SJSA1 (cell line): ENCODE data around the gene RAP1GAP2. TPM values are rescaled to one million over a fixed set of nuclear protein-coding genes. Genes with fewer than 3 reads are reported as not detected.
A peak's percentile ranks its signal among the peaks of the same experiment; 100 is the strongest.
"Not testable (repeated sequence)": the region's sequence is repeated elsewhere in the genome, so short reads cannot be mapped to it uniquely, and the experiment has no call there.

Experiments used
- DNase-seq, 2 experiments: peaks; one replicate each; pipeline ENCODE4 v3.0.0-alpha.2; 2015 to 2020; ENCODE audit warnings: low spot score in 2 of 2, low read depth in 1 of 2
- H3K27ac ChIP-seq: fragments of 250-450 bp; sonication (Bioruptor Pico); 2 replicates; pipeline ENCODE4 v1.5.1; 2020; ENCODE audit warnings: mild to moderate bottlenecking, moderate library complexity
- H3K27me3 ChIP-seq: fragments of 250-450 bp; sonication (Bioruptor Pico); replicated peaks from 2 replicates; pipeline ENCODE4 v1.5.1; 2020; ENCODE audit warnings: mild to moderate bottlenecking, moderate library complexity
- H3K36me3 ChIP-seq: fragments of 250-450 bp; sonication (Bioruptor Pico); 2 replicates; pipeline ENCODE4 v1.5.1; 2020; ENCODE audit warnings: mild to moderate bottlenecking
- H3K4me1 ChIP-seq: fragments of 250-450 bp; sonication (Bioruptor Pico); replicated peaks from 2 replicates; pipeline ENCODE4 v1.6.1; 2021; ENCODE audit warnings: mild to moderate bottlenecking
- H3K4me3 ChIP-seq: fragments of 250-450 bp; sonication (Bioruptor Pico); 2 replicates; pipeline ENCODE4 v1.5.1; 2020; ENCODE audit warnings: mild to moderate bottlenecking
- H3K9me3 ChIP-seq: fragments of 250-450 bp; sonication (Bioruptor Pico); replicated peaks from 2 replicates; pipeline ENCODE4 v1.5.1; 2020; ENCODE audit warnings: mild to moderate bottlenecking
- total RNA-seq: library from RNA; depleted of rRNA; stranded (reverse); fragments of >200 nt; shearing (Covaris generic); gene quantifications from 2 replicates; pipeline ENCODE4 v1.2.3, GENCODE V29; 2014

The RAP1GAP2 gene
- total RNA-seq, 1 experiment from 2014 or later, result 2.9 TPM

GRCh38 chr17:2779545-2779944, 16.7 kb upstream of the RAP1GAP2 start:
- Histone ChIP-seq H3K9me3 (no peaks in the 10 kb centered on the region), H3K27me3 (peaks cover 21% of the 10 kb centered on the region), H3K27ac (no peak overlapping the region), H3K36me3 (no peaks in the 10 kb centered on the region), H3K4me1 (no peaks in the 10 kb centered on the region), H3K4me3 (no peak overlapping the region)
- DNase-seq, result no peak

DNA sequence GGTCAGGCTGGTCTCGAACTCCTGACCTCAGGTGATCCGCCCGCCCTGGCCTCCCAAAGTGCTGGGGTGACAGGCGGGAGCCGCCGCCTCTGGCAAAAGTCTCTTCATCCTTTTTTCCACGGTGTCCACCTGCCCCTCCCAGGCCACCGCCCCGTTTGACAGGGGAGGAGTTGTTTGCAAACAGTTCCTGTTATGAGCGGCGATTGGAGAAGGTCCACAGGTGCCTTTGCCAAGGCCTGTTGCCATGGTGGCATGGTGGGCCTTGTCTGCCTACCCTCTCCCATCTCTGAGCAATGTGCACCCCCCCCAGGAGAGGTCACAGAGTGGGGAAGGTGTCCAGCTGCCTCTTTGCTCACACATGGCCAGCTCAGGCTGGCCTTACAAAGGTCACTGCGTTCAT, 16.0 kb upstream of the RAP1GAP2 start:
- Histone ChIP-seq H3K27me3 (peaks cover 18% of the 10 kb centered on the region), H3K36me3 (no peaks in the 10 kb centered on the region), H3K9me3 (no peaks in the 10 kb centered on the region), H3K27ac (no peak overlapping the region), H3K4me3 (no peak overlapping the region), H3K4me1 (no peaks in the 10 kb centered on the region)
- no peak for DNase-seq

GRCh38 chr17:2780931-2781454, 15.2 kb upstream of the RAP1GAP2 start:
- no peaks in the 10 kb centered on the region for H3K9me3 ChIP-seq
- H3K4me1 ChIP-seq, result no peaks in the 10 kb centered on the region
- peaks cover 14% of the 10 kb centered on the region for H3K27me3 ChIP-seq
- no peaks in the 10 kb centered on the region for H3K36me3 ChIP-seq
- no peak for DNase-seq
- no peak overlapping the region for H3K27ac ChIP-seq
- H3K4me3 ChIP-seq, result no peak overlapping the region

DNA sequence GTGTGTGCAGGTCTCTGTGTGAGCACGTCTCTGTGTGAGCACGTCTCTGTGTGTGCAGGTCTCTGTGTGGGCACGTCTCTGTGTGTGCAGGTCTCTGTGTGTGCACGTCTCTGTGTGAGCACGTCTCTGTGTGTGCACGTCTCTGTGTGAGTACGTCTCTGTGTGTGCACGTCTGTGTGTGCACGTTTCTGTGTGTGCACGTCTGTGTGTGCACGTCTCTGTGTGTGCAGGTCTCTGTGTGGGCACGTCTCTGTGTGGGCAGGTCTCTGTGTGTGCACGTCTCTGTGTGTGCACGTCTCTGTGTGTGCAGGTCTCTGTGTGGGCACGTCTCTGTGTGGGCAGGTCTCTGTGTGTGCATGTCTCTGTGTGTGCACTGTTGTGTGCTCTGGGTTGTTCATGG, 14.6 kb upstream of the RAP1GAP2 start:
- not testable (repeated sequence) for H3K27me3 ChIP-seq, H3K36me3 ChIP-seq, DNase-seq, H3K9me3 ChIP-seq, H3K4me1 ChIP-seq, H3K4me3 ChIP-seq, H3K27ac ChIP-seq

DNA sequence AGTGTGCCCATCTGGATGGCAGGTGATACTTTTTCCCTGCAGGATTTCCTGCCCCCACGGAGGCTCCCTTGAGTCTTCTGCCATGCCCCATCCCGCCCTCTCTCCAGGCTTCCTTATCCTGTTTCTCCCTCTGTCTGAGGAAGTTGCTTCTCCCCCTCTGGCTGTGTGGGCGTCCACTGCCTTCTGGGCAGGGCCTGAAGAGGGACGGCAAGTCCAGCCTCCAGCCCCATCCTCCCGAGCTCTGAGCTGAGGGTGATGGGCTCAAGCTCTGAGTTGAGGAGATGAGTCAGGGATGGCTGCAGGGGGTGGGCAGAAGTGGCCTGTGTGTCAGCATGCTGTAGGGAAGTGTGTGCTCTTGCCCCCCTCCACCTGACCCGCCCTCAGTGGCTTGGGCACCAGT, 14.2 kb upstream of the RAP1GAP2 start:
- no peak for DNase-seq
- Histone ChIP-seq H3K27me3 (peaks cover 6% of the 10 kb centered on the region), H3K36me3 (no peaks in the 10 kb centered on the region), H3K4me3 (no peak overlapping the region), H3K27ac (no peak overlapping the region), H3K4me1 (no peaks in the 10 kb centered on the region), H3K9me3 (no peaks in the 10 kb centered on the region)

DNA sequence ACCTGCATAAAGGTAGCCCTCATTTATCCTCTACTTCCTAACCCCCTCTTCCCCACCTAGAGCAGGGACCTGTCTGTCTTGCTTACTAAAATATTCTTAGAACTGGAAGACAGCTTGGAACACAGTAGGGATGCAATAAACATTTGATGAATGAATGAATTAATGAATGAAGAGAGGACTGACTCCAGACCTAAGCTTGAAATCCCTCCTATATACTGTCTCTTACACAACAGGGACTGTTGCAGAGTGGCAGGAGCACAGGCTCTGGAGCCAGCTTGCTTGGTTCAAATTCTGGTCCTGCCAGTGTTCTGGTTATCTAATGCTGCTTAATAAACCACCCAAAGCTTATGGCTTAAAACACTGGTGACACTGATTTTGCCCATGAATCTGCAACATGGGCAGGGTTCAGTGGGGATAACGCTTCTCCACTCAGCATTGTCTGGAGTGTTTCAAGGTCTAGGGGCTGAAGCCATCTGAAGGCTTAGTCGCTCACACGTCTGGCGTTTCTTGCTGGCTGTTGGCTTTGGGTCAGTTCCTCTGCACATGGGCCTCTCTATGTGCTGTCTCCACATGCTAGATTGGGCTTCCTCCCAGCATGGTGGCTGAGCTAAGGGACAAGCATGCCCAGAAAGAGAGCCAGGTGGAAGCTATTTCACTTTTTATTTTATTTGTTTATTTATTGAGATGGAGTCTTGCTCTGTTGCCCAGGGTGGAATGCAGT, 12.8 kb upstream of the RAP1GAP2 start:
- no peaks in the 10 kb centered on the region for H3K4me1 ChIP-seq
- no peaks in the 10 kb centered on the region for H3K9me3 ChIP-seq
- H3K27me3 ChIP-seq, result peaks cover under 1% of the 10 kb centered on the region; the same call in 1 of the 2 replicates
- no peak for DNase-seq
- no peak overlapping the region for H3K4me3 ChIP-seq
- H3K36me3 ChIP-seq, result no peaks in the 10 kb centered on the region
- no peak overlapping the region for H3K27ac ChIP-seq

DNA sequence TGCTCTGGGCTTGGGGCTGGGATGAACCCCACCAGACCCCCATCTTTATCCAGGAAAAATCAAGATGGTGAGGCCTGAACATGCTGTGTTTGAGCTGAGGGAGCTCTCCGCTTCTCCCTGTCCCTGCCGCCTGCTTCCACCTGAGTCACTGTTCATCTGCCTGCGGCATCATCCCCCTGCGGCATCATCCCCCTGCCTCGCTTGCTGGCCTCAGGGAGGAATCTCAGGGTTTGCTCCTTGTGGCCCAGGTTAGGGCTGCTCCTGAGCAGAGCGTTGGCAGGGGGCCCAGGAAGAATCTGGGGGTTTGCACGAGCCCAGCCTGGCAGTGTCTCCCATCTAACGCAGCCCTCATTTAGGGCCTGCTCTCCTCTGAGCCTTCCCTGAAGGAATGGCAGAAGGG, 11.4 kb upstream of the RAP1GAP2 start:
- H3K36me3 ChIP-seq, result no peaks in the 10 kb centered on the region
- DNase-seq, result no peak
- peaks cover 5% of the 10 kb centered on the region; the same call in 1 of the 2 replicates for H3K27me3 ChIP-seq
- no peaks in the 10 kb centered on the region for H3K9me3 ChIP-seq
- no peak overlapping the region for H3K4me3 ChIP-seq
- no peaks in the 10 kb centered on the region for H3K4me1 ChIP-seq
- no peak overlapping the region for H3K27ac ChIP-seq

DNA sequence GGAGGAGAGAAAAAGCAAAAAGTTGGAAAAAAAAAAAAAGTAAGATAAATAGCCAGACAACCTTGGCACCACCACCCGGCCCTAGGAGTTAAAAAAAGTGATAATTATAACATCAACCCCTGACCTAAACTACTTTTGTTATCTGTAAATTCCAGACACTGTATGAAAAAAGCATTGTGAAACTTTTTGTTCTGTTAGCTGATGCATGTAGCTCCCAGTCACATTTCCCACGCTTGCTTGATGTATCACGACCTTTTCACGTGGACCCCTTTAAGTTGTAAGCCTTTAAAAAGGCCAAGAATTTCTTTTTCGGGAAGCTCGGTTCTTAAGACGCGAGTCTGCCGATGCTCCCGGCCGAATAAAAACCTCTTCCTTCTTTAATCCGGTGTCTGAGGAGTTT, 10.9 kb upstream of the RAP1GAP2 start:
- not testable (repeated sequence) for H3K27ac ChIP-seq, H3K9me3 ChIP-seq, H3K4me3 ChIP-seq, DNase-seq, H3K4me1 ChIP-seq, H3K36me3 ChIP-seq, H3K27me3 ChIP-seq

- Histone ChIP-seq H3K4me1 (no peaks in the 10 kb centered on the region), H3K36me3 (no peaks in the 10 kb centered on the region), H3K27ac (no peak overlapping the region), H3K27me3 (peaks cover 12% of the 10 kb centered on the region; the same call in 1 of the 2 replicates), H3K4me3 (no peak overlapping the region), H3K9me3 (no peaks in the 10 kb centered on the region)
- DNase-seq, result peak; percentile 81 to 83
Observed at GRCh38 chr17:2786176-2786881, 9.9 kb upstream of the RAP1GAP2 start.

- H3K4me1 ChIP-seq, result no peaks in the 10 kb centered on the region
- no peak for DNase-seq
- peaks cover 20% of the 10 kb centered on the region for H3K27me3 ChIP-seq
- H3K36me3 ChIP-seq, result no peaks in the 10 kb centered on the region
- no peak overlapping the region for H3K4me3 ChIP-seq
- H3K27ac ChIP-seq, result no peak overlapping the region
- no peaks in the 10 kb centered on the region for H3K9me3 ChIP-seq
Observed at GRCh38 chr17:2789700-2790099, 6.5 kb upstream of the RAP1GAP2 start.

- Histone ChIP-seq H3K4me3 (no peak overlapping the region), H3K27me3 (peaks cover 27% of the 10 kb centered on the region), H3K9me3 (no peaks in the 10 kb centered on the region), H3K36me3 (no peaks in the 10 kb centered on the region), H3K4me1 (no peaks in the 10 kb centered on the region), H3K27ac (no peak overlapping the region)
- DNase-seq, result no peak
Observed at GRCh38 chr17:2792366-2793169, 3.7 kb upstream of the RAP1GAP2 start.

- no peaks in the 10 kb centered on the region for H3K4me1 ChIP-seq
- no peak overlapping the region for H3K27ac ChIP-seq
- no peaks in the 10 kb centered on the region for H3K36me3 ChIP-seq
- H3K9me3 ChIP-seq, result no peaks in the 10 kb centered on the region
- H3K27me3 ChIP-seq, result peaks cover 21% of the 10 kb centered on the region
- no peak for DNase-seq
- H3K4me3 ChIP-seq, result no peak overlapping the region
Observed at GRCh38 chr17:2794111-2794803, 2.0 kb upstream of the RAP1GAP2 start.

- no peak overlapping the region for H3K27ac ChIP-seq
- H3K4me1 ChIP-seq, result no peaks in the 10 kb centered on the region
- no peaks in the 10 kb centered on the region for H3K9me3 ChIP-seq
- no peak for DNase-seq
- no peak overlapping the region for H3K4me3 ChIP-seq
- no peaks in the 10 kb centered on the region for H3K36me3 ChIP-seq
- peaks cover 26% of the 10 kb centered on the region for H3K27me3 ChIP-seq
Observed at GRCh38 chr17:2795441-2796163, 636 bp upstream of the RAP1GAP2 start.
